HG03135 (cell line): ENCODE measurements around the gene TTYH2.
A peak's percentile ranks its signal among the peaks of the same experiment; 100 is the strongest.
"Not testable (repeated sequence)": the region's sequence is repeated elsewhere in the genome, so short reads cannot be mapped to it uniquely, and the experiment has no call there.

Source experiments
- ATAC-seq: cut with Tn5 transposase; IDR thresholded peaks from one replicate; pipeline ENCODE4 v1.9.1; 2021; ENCODE audit warnings: mild to moderate bottlenecking, moderate library complexity; ENCODE audit not compliant: unreplicated experiment

The TTYH2 gene, protein sequence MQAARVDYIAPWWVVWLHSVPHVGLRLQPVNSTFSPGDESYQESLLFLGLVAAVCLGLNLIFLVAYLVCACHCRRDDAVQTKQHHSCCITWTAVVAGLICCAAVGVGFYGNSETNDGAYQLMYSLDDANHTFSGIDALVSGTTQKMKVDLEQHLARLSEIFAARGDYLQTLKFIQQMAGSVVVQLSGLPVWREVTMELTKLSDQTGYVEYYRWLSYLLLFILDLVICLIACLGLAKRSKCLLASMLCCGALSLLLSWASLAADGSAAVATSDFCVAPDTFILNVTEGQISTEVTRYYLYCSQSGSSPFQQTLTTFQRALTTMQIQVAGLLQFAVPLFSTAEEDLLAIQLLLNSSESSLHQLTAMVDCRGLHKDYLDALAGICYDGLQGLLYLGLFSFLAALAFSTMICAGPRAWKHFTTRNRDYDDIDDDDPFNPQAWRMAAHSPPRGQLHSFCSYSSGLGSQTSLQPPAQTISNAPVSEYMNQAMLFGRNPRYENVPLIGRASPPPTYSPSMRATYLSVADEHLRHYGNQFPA

DNA sequence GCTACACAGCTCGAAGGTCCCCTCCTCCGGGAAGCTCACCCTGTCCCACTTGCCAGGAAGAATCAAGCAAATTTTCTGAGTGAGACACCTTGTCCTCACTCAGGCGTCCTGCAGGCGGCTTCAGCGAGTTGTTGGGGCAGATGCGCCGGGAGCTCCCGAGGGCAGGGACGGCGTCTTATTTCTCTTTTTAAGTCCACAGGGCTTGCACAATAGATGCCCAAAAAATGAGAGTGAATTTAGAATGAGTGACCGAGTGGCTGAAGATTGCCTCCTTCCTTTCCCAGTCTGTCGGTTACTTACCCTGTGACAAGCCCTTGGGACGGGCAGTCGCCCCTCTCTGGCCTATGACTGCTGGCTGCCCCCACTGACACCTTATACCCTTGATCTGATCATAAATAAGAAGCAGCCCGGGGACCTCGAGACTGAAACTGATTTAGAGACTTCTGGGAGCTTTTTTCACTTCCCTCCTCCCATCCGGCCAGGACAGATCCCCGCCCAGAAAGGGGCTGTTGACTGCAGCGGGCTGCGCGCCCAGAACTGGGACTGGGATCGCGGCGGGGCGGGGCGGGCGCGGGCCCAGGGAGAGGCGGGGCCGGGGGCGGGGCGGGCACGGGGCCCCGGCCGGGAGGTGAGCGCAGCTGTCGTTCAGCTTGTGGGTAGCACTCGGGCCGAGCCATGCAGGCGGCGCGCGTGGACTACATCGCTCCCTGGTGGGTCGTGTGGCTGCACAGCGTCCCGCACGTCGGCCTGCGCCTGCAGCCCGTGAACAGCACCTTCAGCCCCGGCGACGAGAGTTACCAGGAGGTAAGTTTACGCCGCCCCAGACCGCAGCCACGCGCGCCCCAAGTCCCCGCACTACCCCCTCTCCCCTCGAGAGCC lies at the start of gene TTYH2:
TTYH2 (plus strand) TSS at position 659 of the 879 bp plus-strand sequence; CDS start at position 676, 17 bp downstream.
- peak; percentile 47 for ATAC-seq

DNA sequence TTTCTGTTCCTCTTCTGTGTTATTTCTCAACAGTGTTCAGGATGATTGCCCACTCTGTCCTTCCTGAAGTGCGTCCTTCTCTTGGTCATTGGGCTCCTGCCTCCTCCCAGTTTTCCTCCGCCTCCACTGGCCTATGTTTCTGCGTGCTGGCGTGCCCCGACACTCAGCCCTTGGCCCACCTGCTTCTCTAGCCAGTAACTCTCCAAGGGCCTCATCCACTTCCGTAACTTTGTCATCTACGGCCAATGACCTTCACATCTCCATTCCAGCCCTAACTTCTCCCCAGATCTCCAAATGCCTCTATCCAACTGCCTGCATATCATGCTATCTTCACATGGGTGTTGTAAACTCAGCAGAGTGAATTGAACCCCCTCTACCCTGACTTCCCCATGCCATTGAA lies 49.5 kb upstream of the TTYH2 start:
- no peak for ATAC-seq

DNA sequence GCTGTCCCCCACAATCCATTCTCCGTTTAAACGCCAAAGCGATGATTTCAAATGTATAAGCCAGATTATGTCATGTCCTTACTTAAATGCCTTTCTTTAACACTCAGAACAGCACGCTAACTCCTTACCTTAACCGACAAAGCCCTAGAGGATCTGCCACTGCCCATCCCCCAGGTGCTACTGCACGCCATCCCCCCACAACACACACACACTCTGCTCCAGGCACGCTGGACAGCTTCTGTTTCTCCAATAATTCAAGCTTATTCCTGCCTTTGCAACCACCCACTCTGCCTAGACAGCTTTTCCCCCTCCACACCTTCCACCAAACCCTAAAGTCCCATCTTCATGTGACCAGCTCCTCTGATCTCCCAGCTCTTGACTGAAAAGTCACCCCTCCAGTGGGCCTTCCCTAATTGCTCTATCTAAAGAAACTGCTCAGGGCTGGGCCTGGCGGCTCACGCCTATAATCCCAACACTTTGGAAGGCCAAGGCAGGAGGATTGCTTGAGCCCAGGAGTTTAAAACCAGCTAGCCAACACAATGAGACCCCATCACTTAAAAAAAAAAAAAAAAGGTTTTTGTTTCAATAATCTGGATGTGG lies 48.8 kb upstream of the TTYH2 start:
- no peak for ATAC-seq

DNA sequence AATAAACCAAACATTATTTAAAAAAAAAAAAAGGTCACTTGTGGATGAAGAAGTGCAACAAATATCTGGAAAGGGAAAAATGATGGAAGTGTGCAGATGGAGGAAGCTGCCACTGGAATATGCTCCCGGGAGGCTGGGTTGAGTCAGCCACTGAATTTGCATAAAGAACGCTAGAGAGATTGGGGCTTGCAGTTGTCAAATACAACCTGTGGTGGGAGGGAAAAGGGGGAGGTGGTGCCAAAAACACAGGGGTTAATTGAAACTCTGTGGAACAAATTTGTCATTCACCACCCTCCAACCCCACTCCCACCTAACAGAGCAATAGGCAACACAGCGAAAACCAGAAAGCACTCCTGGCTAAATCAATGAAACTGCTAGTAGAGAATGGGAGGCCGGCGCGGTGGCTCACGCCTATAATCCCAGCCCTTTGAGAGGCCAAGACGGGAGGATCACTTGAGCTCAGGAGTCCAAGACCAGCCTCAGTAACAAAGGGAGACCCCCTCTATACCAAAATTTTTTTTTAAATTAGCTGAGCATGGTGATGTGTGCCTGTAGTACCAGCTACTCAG lies 47.5 kb upstream of the TTYH2 start:
- no peak for ATAC-seq

DNA sequence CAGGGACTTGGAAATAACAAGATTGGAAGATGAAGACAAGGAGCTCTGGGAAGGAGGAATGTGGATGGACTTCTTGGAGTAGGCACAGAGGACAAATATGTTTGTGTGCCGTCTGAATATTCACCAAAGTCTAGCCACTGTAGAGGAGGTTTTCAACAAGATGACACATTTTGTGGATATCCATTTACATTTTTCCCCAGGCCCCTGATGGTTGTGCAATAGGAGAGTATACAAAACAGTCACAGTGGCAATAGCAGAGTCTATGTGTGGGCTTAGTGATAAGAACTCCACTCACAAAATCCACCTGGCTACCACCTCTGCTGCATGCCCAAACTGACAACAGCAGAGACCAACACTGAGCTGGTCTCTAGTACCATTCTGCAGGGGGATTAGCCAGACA lies 42.4 kb upstream of the TTYH2 start:
- ATAC-seq, result no peak

DNA sequence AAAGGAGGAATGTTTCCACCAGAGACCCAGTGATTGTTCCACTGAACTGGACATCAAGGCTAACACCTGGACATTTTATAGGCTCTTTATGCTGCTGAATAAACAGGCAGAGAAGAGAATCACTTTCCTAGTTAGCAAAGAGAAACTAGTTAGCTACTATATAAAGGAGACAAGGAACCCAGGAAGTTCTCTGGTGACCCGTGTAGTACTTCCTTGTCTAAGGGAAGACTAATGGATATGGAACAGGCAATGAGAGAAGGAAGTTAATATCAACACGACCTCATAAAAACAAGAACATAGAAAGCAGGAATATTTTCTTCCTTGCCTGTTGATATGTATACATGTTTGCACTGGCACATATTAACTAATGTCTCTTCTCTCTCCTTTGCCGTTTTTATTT lies 40.7 kb upstream of the TTYH2 start:
- no peak for ATAC-seq

DNA sequence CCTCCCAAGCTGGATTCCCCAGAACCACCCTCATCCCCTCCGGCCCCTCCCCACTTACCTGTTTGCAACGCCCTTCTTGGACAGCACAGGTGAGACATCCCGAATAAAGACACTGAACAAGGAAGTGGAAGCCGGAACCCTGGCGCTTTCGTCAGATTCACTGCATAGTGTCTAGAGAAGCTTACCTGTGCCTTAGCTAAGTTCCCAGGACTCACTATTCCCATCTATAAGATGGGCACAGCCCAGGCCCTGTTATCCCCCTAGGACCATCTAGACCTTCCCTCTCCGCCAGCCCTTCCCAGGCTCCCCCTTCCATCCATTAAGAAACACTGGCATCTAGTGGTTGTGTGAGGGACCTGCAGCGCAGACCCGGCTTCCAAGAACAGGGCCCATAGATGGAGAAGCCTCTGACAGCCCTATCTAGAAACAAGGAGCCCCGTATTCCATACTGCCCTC lies 36.8 kb upstream of the TTYH2 start:
- no peak for ATAC-seq

DNA sequence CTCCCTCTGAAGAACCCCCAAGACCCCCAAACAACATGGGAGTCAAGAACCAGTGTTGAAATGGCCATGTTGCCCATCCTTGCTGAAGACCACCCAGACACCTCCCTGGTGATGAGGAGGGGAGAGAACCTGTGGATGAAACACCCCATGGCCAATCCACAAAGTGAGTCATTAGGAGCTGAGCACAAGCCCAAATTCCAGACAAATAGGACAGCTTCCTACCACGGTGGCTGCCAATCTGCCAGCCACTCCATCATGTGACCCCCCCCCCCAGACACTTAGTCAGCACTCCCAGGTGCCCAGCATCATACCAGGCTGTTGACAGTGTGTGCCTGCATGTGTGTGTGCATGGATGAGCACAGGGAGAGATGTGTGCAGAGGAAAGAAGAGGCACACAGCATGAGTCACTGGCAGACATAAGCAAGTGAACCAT lies 36.3 kb upstream of the TTYH2 start:
- ATAC-seq, result no peak

DNA sequence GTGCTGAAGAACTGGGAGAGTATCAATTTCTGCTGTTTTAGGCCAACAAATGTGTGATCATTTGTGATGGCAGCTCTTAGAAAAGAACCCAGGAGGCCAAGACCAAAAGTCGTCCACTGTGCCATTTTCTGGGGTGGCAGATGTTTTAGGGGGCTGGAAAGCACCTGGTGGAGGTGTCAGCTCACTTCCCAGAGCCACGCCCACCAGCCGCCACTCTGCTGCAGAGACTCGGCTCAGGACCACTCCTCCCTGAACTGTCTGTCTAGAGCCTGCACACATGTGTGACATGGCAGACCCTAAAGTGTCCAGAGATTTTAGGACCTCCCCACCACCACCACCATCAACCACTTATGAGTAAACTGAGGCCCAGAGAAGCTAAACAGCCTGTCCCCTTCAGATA lies 33.8 kb upstream of the TTYH2 start:
- ATAC-seq, result no peak

DNA sequence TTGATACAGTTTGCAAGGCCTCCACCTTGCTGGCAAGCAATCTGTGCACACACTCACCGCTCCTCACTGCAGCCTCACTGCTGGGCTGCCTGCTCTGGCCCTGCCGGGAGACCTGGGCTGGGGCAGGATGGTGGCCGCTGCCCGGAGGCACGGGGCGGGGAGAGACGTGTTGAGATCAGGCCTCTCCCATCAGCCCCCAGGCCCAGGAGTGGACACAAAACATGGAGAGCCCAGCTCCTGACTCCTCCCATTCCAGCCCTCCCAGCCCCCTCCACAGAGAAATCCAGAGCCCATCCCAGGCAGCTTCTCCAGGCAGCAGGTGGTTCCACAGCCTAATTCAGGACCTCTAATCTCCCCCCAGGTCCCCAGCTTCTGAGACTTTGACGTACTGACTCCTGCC lies 33.0 kb upstream of the TTYH2 start:
- ATAC-seq, result no peak

DNA sequence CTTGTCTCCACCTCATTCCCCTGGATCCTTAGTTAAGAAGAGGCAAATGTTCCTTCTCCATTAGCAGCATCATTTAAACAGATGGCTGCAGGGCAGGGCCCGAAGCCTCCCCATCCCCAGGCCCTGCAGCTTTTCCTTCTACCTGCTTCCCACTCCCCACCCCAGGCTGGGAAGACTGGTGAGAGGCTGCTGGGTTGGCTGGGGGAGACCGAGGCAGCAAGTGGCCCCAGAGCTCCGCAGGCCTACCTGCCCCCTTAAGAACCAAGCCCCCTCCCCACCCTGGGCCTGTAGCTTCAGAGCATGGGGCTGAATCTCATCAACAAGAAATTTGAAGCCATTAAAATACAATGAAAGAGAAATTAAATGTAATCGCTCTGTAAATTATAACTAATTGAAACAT lies 32.0 kb upstream of the TTYH2 start:
- ATAC-seq, result no peak

DNA sequence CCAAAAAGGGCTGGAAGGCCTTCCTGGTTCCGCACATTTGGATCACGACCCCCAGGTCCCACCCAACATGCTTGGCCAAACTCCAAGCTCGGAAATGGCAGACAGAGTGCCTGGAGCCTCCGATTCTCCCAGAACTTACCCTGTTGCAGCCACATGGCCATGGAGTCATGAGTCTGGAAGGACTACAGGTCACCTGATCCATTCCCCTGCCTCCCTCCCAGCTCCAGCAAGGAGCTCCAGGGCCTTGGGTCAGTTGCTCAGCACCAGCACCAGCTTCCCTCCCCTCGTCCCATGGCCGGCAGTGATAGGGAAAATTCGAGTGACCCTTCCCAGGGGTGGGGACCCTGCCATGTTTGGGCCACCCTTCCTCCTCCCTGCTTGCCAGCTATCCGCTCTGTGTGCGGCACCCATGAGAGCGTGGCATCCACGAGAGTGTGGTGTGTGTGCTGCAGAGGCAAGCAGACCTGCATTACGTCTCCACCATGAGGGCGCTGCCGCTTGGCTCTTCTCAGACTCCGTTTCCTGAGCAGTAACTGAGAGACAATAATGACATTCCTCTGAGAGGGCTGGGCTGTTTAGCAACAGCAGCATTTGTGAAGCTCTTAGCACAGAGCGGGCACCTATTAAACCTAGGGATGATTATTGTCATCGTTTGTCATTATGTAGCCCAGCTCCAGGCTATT lies 31.2 kb upstream of the TTYH2 start:
- ATAC-seq, result no peak

DNA sequence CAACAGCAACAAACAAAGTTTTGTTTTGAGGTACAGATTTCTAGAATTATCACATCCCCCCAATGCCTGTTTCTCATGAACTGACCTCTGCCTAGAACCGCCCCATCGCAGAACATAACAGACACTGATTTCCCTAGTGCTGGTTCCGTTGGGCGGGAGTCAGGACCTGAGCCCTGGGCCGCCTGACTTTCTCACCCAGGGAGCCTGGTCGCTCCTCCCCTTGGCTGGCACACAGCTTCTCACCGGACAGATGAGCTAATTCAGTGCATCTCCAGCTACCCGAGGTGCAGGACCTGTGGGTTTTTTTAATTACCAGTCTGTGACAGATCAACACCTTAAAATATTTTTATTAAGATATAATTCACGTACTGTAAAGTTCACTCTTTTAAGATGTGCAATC lies 30.0 kb upstream of the TTYH2 start:
- ATAC-seq, result no peak

DNA sequence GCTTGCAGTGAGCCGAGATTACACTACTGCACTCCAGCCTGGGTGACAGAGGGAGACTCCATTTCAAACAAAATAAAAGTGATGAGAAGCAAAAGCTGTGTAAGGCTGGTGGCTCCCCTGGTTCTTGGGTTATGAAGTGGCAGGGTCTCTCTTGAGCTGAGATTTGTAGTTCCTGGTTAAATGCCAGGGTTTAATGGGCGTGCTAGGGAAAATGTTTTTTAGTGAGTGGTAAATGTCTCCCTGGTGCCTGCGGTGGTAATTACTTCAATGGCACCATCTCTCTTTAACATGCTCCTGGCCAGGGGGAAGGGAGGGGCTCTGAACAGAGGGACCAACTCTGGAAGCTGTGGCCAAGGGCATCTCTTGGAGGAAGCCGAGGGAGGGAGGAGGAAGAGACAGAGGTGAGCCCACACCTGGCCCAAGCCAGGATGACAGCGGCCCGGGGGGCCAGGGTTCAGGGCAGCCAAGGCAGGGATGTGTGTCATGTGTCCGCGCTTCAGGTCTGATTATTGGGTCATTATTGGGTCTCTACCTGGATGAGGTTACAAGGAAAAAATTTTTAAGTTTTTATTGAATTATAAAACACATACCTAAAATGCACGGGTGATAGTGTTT lies 27.7 kb upstream of the TTYH2 start:
- ATAC-seq, result no peak

DNA sequence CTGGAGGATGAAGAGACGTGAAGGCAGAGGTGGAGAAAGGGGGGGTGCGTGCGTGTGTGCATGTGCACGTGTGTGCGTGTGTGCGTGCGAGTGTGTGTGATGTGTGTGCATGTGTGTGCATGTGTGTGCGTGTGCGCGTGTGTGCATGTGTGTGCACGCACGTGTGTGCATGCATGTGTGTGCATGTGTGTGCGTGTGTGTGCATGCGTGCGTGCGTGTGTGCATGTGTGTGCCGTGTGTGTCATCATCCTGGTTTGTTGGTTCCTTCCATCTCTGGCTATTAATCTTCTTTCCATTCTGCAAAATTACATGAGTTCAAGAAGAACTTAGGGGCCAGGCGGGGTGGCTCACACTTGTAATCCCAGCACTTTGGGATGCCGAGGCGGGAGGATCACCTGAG lies 26.9 kb upstream of the TTYH2 start:
- ATAC-seq, result no peak

DNA sequence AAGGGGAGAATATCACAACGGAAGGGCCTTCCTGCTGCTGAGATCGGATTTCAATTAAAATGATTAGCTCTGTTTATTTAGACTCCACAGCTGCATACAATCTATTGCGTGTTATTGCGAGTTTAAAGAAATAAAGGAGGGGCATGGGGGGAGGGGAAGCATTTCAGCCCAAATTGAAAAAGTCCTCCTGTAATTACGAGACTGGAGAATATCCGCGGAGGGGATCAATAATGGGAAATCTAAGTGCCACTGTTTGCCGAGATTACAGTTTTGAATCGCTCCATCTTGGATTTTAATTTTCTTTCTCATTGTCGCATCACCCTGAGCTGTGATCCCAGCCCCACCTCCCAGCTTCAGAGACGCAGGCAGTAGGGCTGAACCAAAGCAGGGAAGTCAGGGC lies 25.6 kb upstream of the TTYH2 start:
- no peak for ATAC-seq

DNA sequence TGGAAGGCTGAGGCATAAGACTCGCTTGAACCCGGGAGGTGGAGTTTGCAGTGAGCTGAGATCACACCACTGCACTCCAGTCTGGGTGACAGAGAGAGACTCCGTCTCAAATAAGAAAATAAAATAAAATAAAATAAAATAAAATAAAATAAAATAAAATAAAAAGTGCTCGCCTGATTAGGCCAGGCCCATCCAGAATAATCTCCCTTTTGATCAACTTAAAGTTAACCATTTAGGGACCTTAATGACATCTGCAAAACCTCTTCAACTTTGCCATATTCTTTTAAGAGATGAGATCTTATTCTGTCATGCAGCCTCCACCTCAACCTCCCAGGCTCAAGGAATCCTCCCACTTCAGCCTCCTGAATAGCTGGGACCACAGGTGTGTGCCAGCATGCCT lies 24.7 kb upstream of the TTYH2 start:
- not testable (repeated sequence) for ATAC-seq

DNA sequence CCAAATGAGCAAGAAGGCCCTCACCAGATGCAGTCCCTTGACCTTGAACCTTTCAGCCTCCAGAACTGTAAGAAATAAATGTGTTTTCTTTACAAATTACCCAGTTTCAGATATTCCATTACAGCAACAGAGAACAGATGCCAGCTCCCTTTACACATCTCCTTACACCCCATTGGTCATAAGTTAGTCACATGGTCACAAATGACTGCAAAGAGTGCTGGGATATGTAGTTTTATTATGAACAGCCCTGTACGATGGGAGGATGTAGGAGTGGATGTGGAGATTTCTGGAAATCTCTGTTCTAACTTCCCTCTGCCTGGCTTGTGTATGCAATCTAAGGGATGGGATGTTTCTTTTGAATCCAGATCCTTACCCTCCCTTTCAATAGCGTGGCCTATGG lies 23.2 kb upstream of the TTYH2 start:
- no peak for ATAC-seq

DNA sequence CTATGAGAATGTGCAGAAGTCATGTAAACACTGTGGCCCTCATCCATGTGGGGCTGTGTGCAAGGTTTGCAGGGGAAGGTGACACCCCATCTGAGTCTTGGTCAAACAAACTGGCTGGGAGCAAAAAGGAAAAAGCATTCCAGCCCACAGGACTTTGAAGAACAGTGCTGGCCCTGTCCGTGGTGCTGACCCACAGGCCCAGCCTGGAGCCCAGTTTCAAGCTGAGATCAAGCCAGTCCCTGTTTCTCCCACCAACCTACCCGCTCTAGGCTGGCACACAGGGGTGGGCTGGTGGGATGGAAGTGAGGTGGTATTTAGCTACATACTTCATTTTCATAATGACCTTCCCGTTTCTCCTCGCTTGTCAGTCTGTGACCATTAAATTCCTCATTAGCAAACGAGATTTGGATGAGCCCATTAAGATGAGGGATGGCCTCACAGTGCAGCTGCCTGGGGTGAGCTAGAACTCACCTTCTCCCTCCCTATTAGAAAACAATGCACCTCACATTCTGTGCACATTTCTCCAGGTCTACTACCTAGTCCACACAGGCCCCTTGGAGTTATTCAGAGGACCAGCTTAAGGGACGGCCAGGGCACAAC lies 22.5 kb upstream of the TTYH2 start:
- ATAC-seq, result no peak
